ENCODE data around the gene ASCL3.

DNA sequence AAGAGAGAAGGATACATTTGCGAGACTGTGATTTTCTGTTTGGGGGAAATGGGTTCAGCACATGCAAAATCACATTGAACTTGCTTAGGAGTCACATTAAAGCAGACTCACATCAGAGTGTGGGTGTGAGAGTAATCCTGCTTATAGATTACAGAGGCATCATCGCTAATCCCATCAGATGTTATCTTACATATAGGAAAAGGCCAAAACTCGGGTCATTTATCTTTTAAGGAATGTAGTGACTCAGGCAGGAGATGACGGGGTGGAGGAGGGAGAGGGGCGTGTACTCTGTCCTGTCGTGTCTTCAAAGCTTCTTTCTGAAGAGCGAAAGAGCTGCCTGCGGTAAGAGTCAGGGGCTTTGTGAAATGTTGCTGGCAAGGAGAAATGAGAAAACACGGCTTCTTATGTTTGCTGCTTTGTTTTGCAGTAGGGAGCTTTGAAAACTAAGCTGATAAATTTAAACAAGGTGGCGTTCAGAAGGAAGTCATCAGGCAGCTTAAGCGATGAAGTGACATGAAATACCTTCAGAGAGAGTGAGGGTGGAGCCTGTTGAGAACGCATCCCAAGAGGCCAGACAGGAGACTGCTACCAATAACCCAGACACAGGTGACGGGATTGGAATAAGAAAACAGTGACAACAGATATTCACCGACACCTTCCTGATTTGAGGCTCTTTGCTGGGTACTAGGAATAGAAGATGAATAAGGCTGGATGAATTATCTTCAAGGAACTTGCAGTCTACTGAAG, 7.9 kb downstream of the ASCL3 start:
- TF ChIP-seq, protein P1, sequence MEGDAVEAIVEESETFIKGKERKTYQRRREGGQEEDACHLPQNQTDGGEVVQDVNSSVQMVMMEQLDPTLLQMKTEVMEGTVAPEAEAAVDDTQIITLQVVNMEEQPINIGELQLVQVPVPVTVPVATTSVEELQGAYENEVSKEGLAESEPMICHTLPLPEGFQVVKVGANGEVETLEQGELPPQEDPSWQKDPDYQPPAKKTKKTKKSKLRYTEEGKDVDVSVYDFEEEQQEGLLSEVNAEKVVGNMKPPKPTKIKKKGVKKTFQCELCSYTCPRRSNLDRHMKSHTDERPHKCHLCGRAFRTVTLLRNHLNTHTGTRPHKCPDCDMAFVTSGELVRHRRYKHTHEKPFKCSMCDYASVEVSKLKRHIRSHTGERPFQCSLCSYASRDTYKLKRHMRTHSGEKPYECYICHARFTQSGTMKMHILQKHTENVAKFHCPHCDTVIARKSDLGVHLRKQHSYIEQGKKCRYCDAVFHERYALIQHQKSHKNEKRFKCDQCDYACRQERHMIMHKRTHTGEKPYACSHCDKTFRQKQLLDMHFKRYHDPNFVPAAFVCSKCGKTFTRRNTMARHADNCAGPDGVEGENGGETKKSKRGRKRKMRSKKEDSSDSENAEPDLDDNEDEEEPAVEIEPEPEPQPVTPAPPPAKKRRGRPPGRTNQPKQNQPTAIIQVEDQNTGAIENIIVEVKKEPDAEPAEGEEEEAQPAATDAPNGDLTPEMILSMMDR (IDR thresholded peaks at IDR 0.05), result no peak
- TF ChIP-seq POLR2A (IDR thresholded peaks at IDR 0.05), result no peak

Data from breast epithelium (tissue), 3 donors.